NCI-H2107 (cell line): ENCODE results near the gene DACT2.
"Not testable (repeated sequence)": the region's sequence is repeated elsewhere in the genome, so short reads cannot be mapped to it uniquely, and the experiment has no call there.

ENCODE experiments used
- DNase-seq: peaks from one replicate; lab custom pipeline; 2025; lab: John Stamatoyannopoulos, UW

The DACT2 gene

GRCh38 chr6:168303982-168304751, 15.4 kb downstream of the DACT2 start:
- no peak for DNase-seq

DNA sequence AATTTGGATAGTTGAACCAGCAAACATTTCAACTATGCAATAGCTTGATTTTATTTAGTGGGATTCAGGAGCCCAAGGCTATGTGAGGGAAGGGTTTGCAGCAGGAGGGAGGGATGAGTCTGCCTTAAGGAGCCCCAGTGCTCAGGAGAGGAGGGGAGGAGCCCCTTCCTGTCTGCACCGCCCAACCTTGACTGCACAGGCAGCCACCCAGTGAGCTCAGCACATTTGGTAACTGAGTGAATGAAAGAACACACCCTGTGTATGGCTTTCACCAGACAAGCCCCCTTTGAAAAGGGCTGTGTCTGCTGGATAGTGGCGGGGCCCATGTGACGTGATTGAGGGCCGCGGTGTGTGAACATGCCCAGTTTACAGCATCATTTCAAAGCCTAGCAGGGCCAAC, 17.0 kb downstream of the DACT2 start:
- DNase-seq = no peak

DNA sequence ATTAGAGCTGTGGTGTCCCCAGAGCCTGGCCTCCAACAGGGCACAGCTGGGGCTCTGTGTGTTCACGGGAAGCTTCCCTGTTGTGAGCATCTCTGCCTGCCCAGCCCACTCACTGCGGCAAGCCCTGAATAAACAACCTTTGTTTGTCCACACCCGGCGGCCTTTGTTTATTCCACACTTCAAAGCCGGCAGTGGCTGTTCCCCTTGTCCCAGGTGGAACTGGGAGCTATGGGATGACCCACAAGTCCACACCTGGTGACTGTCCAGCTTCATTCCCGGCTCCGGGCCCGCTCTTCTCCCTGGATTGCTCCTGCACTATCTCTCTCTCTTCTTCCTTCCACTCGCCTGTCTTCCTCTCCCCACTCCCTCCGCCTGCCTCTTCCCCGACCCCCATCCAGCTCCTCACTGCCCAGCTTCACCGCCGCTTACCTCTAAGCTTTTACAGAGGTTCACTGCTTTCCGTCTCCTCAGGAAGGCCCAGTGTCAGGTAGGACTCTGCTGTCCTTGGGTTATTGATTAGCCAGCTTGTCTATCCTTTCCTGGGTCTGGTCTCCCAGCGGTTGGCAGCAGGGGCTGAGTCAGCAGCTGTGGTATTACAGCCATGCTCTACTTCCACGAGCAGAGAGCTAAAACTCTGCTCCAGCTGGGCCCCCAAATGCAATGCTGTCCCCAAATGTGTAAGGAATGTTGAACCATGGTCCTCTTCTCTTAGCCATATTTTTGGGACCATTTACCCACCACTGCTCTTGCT, 17.8 kb downstream of the DACT2 start:
- DNase-seq = peak; percentile 22

DNA sequence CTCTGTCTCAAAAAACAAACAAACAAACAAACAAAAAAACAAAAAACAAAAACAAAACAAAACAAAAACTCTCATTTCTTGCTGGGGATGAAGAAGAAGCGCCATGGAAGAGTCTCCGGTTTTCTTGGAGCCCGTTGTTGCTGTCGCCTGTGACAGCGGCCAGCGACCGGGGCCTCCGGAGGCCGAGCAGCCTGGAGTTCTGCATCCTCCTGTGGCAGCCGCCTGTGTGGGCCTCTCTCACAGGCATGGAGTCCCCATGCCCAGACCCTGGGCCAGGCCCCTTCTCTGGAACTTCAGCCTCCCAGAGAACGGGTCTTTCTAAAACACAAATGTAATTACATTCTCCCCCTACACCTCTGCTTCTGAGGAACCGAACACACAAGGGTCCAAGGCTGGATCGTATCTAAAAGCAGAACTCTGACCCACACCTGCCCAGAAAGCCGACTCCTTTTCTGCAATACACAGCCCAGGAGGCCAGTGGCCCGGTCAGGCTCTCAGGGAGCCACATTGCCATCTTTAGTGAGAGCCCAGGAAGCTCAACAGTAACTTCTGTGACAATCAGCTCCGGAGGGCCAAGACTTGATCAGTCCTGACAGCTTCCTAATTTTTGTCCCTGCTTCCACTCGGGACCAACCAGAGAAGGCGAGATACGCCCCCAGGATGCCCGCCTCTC, 18.5 kb downstream of the DACT2 start:
- no peak for DNase-seq

DNA sequence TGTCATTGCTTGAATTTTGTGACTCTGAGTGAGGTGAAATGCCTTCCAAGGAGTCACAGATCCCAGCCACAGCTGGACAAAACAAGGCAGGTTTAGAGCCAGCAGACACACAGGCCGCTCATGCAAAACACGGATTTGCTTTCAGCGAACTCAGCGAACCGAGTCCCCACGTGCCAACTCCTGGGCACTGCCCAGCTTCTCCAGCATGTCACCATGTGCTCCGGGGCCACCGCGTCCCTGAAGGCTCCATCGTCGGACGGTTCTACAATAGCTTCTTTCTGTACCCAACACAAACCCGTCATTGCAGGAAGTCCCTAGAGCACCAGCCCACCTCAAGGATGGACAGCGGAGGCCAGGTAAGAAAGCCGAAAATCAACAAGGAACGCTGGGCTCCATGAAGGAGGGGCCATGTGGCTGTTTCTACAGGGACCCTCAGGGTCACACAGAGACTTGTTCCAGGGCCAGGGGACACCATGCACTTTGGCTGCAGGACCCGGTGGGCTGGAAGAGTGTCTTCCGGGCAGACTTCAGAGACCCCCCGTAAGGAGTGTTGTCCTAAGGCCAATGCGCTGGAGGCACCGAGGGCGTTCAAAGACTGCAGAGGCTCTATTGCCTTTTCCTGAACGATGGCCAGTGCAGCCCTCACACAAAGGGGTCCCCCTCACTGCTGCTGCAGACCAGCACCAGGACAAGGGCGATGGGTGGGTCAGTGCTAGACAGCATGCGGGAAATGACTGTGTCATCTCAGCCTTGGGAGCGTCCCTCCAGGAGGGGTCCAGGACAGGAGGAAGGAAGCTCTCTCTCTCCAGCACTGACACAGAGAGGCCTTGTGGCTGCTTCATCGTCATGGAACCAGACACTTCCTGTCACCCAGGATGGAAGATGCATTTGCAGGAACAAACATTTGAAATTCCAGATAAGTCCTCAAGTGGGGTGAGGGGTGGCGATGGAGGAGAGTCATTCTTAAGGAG, 19.8 kb downstream of the DACT2 start:
- DNase-seq = no peak

GRCh38 chr6:168297643-168298042, 21.9 kb downstream of the DACT2 start:
- no peak for DNase-seq

- no peak for DNase-seq
Measured at GRCh38 chr6:168294901-168295300, 24.7 kb downstream of the DACT2 start.

DNA sequence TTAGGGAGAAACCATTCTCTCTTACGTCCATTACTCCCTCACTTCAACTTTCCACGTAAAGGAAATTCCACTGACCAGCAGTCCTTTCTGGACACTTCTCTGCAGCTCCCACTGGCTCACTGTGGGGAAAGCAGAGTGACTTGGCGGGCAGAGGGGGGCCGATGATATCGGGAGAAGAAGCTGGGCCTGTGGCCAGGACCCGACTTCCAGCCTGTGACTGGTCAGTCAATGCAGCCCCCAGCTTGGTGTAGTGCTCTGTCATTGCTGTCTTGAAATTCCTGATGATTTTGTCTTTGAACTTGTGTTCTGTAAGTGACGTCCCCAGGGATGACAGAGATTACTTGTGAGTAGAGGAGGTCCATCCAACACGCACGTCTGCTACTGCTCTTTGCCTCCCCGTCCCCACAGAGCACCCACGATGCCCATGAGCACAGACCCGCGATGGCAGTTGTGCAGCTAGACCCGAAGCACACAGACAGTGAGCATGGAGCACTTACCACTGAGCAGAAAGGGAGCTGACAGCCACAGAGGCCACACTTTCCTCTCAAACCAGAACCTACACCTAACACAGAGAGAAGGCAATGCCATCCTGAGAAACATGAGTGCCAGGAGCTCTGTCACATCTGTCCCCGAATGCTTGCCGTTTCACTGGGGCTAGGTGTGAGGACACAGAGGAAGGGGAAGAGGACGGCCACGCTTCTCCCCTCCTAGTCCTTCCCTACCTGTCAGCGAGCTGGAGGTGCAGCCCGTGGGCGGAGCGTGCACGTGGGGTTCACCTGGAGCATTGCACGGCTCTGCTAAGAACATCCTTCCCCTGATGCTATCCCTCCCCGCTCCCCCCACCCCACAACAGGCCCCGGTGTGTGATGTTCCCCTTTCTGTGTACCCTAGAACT, 25.7 kb downstream of the DACT2 start:
- DNase-seq = no peak

DNA sequence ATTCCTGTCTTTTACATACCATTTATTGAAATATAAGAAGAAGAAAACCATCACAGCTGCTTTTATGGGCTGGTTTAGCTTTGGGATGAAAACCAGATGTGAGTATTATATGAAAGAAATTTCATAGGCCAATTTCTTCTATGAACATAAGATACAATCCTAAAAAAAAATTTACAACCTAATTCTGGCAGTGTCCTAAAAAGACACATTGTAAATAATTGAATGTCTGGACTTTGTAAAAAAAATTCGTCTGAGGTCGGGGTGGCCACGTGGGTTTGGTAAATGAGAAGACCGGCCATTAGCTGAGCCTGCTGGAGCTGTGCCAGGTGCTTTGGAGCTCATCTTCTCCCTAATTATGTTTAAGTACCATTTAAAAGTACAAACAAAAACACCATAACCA, 26.8 kb downstream of the DACT2 start:
- DNase-seq = no peak

DNA sequence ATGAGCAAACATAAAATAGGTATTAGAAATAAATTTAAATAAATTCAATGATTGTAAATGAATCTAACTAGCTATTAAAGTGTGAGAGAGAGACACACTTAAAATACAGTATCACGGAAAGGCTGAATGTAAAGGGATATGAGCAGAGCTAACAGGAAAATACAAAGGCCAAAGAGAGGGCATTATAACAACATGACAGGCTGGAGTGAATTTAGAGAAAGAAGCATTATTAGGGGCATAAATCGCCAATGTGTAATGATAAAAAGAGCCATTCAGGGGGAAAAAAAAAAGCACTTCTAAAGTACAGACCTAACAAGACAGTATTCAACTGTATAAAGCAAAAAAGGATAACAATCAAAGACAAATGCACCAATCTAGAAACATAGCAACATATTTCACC, 28.1 kb downstream of the DACT2 start:
- no peak for DNase-seq

DNA sequence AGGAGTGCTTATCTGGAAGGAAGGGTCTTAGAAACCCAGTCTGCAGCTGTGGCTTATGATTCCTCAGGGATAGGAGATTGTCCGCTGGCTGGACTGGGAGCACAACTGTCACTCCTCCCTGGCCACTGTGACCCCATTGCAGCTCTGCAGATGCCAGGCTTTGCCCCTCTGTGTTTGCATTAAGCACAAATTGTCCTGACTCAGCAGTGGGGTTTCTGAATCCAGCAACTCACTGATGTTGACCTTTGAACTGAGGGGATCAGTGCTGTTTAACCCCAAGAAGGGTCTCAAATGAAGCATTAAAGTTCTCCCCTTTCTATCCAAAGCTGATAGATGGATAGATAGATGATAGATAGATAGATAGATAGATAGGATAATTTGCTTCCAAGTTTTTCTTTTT, 29.5 kb downstream of the DACT2 start:
- no peak for DNase-seq

DNA sequence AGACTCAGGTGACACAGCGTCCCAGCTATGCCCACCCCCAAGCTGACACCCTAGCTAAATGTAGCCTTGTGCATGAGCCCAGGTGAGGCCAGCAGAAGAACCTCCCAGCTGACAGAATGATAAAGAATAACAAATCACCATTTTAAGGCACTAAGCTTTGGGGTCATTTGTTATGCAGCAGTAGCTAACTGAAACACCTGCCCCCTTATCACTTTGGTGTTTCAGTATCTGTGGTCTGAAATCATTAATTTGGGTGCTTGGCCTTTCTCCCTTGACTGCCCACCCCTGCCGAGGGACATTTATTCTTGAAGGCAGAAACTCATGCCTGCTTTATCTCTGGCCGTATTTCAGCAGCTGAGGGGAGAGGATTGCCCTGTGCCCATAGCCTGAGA, 30.0 kb downstream of the DACT2 start:
- DNase-seq = no peak

DNA sequence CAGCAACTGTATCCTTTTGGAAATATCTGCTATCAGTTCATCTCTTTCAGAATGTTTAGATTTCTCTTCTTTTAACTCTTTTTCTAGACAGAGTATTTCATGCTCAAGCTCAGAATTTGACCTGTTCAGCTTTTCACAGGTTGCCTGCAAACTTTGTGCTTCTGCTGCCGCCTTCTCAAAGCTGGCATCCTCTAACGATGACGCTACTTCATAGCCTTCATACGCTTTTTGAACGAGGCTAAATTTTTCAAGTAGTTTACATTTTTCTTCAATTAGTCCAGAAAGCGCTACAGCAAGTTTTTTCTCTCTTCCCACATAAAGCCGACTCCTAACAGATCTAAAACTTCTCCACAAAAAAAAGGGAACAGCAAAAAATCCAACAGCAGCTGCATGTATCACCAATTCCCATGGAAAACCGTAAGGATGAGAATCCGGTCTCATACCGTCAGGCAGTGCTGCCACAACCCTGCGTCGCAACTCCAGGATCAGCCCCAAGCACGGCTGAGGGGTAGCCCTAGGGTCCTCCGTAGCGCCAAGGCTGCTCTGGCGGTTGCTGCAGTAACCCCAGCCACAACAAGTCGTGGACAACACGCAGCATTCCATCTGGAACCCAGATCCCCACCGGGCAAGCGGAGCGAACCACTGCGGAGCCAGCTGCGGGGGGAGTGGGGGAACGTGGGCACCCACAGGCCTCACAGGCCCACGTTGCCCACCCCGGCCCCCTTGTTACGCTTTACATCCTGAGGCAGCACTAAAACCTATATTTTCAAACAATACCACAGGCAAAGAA, 30.6 kb downstream of the DACT2 start:
- DNase-seq = no peak

DNA sequence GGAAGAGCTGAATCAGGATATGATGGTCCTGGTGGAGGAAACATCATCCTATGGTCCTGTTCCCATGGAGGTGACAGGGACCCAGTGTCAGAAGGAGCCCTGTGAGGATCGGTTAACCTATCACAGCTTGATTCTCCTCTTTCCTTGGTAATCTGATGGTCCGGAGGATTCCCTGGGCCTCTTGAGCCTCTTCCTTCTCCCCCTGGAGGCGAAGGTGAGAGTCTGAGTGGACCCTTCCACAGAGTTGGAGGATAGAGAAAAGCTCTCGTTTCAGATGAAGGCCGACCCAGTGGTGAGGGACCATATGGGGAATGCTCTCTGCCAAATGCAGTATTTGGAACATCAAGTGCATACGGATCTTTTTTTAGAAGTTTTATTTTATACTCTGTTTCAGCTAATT, 32.1 kb downstream of the DACT2 start:
- not testable (repeated sequence) for DNase-seq

GRCh38 chr6:168286771-168287446, 32.7 kb downstream of the DACT2 start:
- not testable (repeated sequence) for DNase-seq

DNA sequence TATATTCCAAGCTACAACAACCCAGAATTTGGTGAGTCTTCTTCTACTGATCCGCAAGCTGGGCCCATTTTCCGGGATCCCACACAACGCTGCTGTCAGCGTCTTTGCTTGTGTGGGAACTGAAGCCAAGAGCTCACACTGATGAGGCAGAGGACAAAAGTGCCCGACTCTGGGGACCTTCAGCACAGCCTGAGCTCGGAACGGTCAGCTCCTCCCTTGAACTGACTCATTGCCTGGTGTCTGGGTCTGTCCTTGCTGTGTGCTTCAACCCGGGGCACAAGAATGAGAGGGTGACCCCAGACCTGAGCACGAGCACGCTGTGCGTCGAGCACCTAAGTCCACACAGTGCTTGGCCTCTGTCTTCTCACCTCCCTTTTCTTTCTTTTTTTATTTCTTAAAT, 33.5 kb downstream of the DACT2 start:
- no peak for DNase-seq

DNA sequence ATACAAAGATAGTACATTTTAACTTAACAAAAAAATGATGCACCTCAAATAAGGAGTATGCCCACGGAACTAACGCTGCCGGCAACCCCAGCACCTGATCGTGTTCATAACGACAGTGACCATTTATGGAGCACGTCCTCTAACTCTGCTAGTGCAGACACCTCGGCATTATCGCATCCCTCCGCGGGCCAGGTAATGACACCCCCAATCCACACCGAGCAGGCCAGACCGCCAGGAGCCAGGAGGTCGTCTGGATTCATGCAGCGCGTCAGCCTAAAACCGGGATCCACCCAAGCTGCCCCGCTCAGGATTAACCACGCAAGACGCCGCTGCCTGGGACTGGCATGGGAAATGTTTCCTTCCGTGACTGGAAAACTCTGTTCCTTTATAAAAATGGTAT, 34.1 kb downstream of the DACT2 start:
- DNase-seq = no peak

GRCh38 chr6:168284187-168284586, 35.4 kb downstream of the DACT2 start:
- no peak for DNase-seq

DNA sequence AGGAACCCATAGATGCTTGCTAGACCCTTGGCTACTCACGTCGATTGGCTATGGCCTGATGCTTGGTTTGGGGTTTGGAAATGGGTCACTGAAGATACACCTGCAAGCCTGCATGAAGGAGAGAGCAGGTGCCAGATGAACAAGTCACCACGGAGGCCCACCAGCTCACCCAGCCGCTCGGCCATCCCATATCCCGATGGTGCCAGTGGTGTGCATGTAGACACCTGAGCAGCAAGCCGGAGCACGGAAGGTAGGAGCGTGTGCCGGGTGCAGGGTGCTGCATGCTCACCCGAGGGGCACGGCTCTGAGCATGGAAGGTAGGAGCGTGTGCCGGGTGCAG, 35.9 kb downstream of the DACT2 start:
- no peak for DNase-seq
